Endothelial cell of umbilical vein (primary cell): Measurements from ENCODE around the gene FBXL12. TPM values are rescaled to one million over a fixed set of nuclear protein-coding genes. Genes with fewer than 3 reads are reported as not detected.

Experiments
- BruUV-seq: library from RNA; stranded (reverse); fragments of 400-500 nt; replicated peaks from 2 replicates; lab custom pipeline; 2021; lab: Mats Ljungman, UMichigan
- CTCF ChIA-PET: fragments of 300-600, 350-600 bp; sonication (Branson Sonifier 250); formaldehyde crosslinking; loops from one replicate; lab custom pipeline; 2021; ENCODE audit warnings: antibody characterized with exemption, inconsistent platforms; lab: Charles Lee
- POLR2A ChIA-PET: fragments of 300-600, 350-600 bp; sonication (Branson Sonifier 250); formaldehyde crosslinking; loops from one replicate; lab custom pipeline; 2021; ENCODE audit warnings: antibody characterized with exemption, inconsistent platforms; lab: Charles Lee
- DNase-seq: peaks from one replicate; pipeline ENCODE4 v3.0.0-alpha.2; 2011; ENCODE audit warnings: low read depth, low spot score
- FAIRE-seq: peaks from 2 replicates; lab custom pipeline; 2011; peaks lifted over from hg19 to GRCh38; lab: Jason Lieb, UNC
- H2AFZ ChIP-seq: 2 replicates; pipeline ENCODE4 v1.6.0; 2012; ENCODE audit warnings: low read depth, low read length, control low read depth, inconsistent platforms
- H3K27ac ChIP-seq: 2 replicates; pipeline ENCODE4 v1.5.1; 2011; ENCODE audit warnings: low read depth, mild to moderate bottlenecking, control low read depth, low read length, moderate library complexity; ENCODE audit not compliant: insufficient read depth
- H3K27me3 ChIP-seq, 2 experiments: 2 replicates each; pipeline versions ENCODE4 v1.6.0 to v1.6.1; 2011; ENCODE audit warnings: low read length in 2 of 2, mixed read lengths in 1 of 2; ENCODE audit not compliant: control insufficient read depth in 2 of 2, insufficient read depth in 2 of 2
- H3K36me3 ChIP-seq, 2 experiments: 2 replicates in 1 of 2; 3 replicates in 1 of 2; pipeline ENCODE4 v1.5.1; 2011; ENCODE audit warnings: low read length in 2 of 2, mild to moderate bottlenecking in 1 of 2, moderate library complexity in 1 of 2; ENCODE audit not compliant: control insufficient read depth in 2 of 2, insufficient read depth in 2 of 2; ENCODE audit errors: extremely low read depth in 1 of 2
- H3K4me1 ChIP-seq: 3 replicates; pipeline ENCODE4 v1.5.1; 2011; ENCODE audit warnings: mild to moderate bottlenecking, low read length; ENCODE audit not compliant: control insufficient read depth, insufficient read depth; ENCODE audit errors: extremely low read depth
- H3K4me2 ChIP-seq: 2 replicates; pipeline ENCODE4 v1.6.1; 2011; ENCODE audit warnings: low read length, control low read depth, mixed read lengths; ENCODE audit not compliant: insufficient read depth
- H3K4me3 ChIP-seq, 3 experiments: fragments of 200-600 bp in 1 of 3; sonication (generic), shearing (Covaris generic) in 1 of 3; replicated peaks in 1 of 3; 2 replicates each; pipeline ENCODE4 v1.5.1; 2011 to 2016; ENCODE audit warnings: control low read depth in 3 of 3, low read length in 3 of 3, mild to moderate bottlenecking in 2 of 3, inconsistent platforms in 1 of 3, low read depth in 1 of 3, moderate library complexity in 1 of 3; ENCODE audit not compliant: insufficient read depth in 1 of 3
- H3K79me2 ChIP-seq: 2 replicates; pipeline ENCODE4 v1.6.0; 2012; ENCODE audit warnings: low read length, inconsistent platforms; ENCODE audit not compliant: control insufficient read depth, insufficient read depth
- H3K9ac ChIP-seq: replicated peaks from 2 replicates; pipeline ENCODE3; 2011; ENCODE audit warnings: low read length, control low read depth; ENCODE audit not compliant: insufficient read depth; ENCODE audit errors: extremely low read depth
- H3K9me1 ChIP-seq: replicated peaks from 3 replicates; pipeline ENCODE4 v1.6.0; 2011; ENCODE audit warnings: mild to moderate bottlenecking, low read length; ENCODE audit not compliant: control insufficient read depth, insufficient read depth; ENCODE audit errors: extremely low read depth
- H3K9me3 ChIP-seq: replicated peaks from 2 replicates; pipeline ENCODE4 v1.5.1; 2012; ENCODE audit warnings: low read length, inconsistent platforms; ENCODE audit not compliant: control insufficient read depth, insufficient read depth
- H4K20me1 ChIP-seq: replicated peaks from 2 replicates; pipeline ENCODE3; 2011; ENCODE audit warnings: mild to moderate bottlenecking, low read length; ENCODE audit not compliant: control insufficient read depth, insufficient read depth; ENCODE audit errors: extremely low read depth
- CTCF ChIP-seq, 2 donors: IDR thresholded peaks; 1 replicate in 1 of 2; 2 replicates in 1 of 2; pipeline ENCODE4 v1.5.1; 2011; ENCODE audit warnings: low read length in 2 of 2, mild to moderate bottlenecking in 2 of 2, moderate library complexity in 2 of 2, control low read depth in 1 of 2, inconsistent platforms in 1 of 2, low read depth in 1 of 2; ENCODE audit not compliant: insufficient read depth in 1 of 2; ENCODE audit errors: extremely low read depth in 1 of 2
- EZH2 ChIP-seq: IDR thresholded peaks from 2 replicates; pipeline ENCODE4 v1.6.1; 2012; ENCODE audit warnings: borderline replicate concordance, low read depth, mild to moderate bottlenecking, moderate library complexity, low read length, inconsistent platforms; ENCODE audit not compliant: severe bottlenecking
- FOS ChIP-seq: IDR thresholded peaks from 2 replicates; pipeline ENCODE4 v1.6.1; 2011; ENCODE audit warnings: mild to moderate bottlenecking, low read length, moderate library complexity, borderline replicate concordance; ENCODE audit not compliant: insufficient read depth
- GATA2 ChIP-seq: IDR thresholded peaks from 2 replicates; pipeline ENCODE4 v1.7.0; 2011; ENCODE audit warnings: low read depth, mild to moderate bottlenecking, moderate library complexity, mixed read lengths, low read length; ENCODE audit not compliant: insufficient read length, insufficient read depth
- JUN ChIP-seq: IDR thresholded peaks from 2 replicates; pipeline ENCODE4 v1.6.1; 2011; ENCODE audit warnings: borderline replicate concordance, low read depth; ENCODE audit not compliant: insufficient read length, insufficient read depth
- MAX ChIP-seq: IDR thresholded peaks from 2 replicates; pipeline ENCODE4 v1.6.1; 2011; ENCODE audit not compliant: insufficient read depth, insufficient read length
- MYC ChIP-seq: IDR thresholded peaks from one replicate; pipeline ENCODE4 v1.6.1; 2011; ENCODE audit warnings: mild to moderate bottlenecking, low read depth, low read length
- POLR2A ChIP-seq: IDR thresholded peaks from 2 replicates; pipeline ENCODE4 v1.6.1; 2012; ENCODE audit warnings: low read depth, mild to moderate bottlenecking, control low read depth, low read length
- POLR2AphosphoS5 ChIP-seq: IDR thresholded peaks from 2 replicates; pipeline ENCODE4 v1.6.1; 2012; ENCODE audit warnings: low read depth, mild to moderate bottlenecking, control low read depth, low read length, moderate library complexity; ENCODE audit not compliant: insufficient read depth
- dilution Hi-C: fragments of 300-500 bp; cut with MboI; formaldehyde crosslinking; loops from one replicate; pipeline ENCODE4 v1.15.0; 2019; ENCODE audit warnings: low sequenced_read_pairs; ENCODE audit not compliant: extremely low pct_ligation_motif_present
- intact Hi-C: fragments of 100-400 bp; cut with micrococcal nuclease; formaldehyde crosslinking; loops from one replicate; pipeline ENCODE4 v1.10.0; 2022
- polyA plus RNA-seq, 4 experiments: library from polyadenylated mRNA; depleted of rRNA in 3 of 4; stranded (reverse) in 3 of 4; unstranded in 1 of 4; fragments of >200 nt; gene quantifications; 2 replicates each; pipeline versions ENCODE4 v1.2.1 to v1.2.3, GENCODE V29; 2011 to 2012; ENCODE audit warnings: missing spikeins in 1 of 4
- total RNA-seq: library from RNA; stranded (reverse); gene quantifications from 2 replicates; pipeline ENCODE4 v1.2.3, GENCODE V29; 2021

The FBXL12 gene
- total and polyA plus RNA-seq, 2 donors (not counting 3 experiments of a cell fraction or from before 2014, with no cell fraction given) = 26.9 to 33.3 TPM

GRCh38 chr19:9793071-9793591 is 25.7 kb downstream of the FBXL12 start:
- H3K4me1 ChIP-seq = no peaks in the 10 kb centered on the region
- H3K9me3 ChIP-seq = no peaks in the 10 kb centered on the region
- DNase-seq (no peak), FAIRE-seq (peak; percentile 53)
- peak overlapping the region; percentile 43 for H3K9ac ChIP-seq
- H3K27ac ChIP-seq = no peak overlapping the region
- H3K4me2 ChIP-seq = peak overlapping the region; percentile 57
- dilution Hi-C loops (loop anchor here (10.0 kb wide), 1 partner anchor 168 kb away; the partner anchor contains the start of gene ZNF561), intact Hi-C loops (loop anchor here (2.0 kb wide), 1 partner anchor 484 kb away; the partner anchor contains the start of gene ZNF699)
- H4K20me1 ChIP-seq = no peaks in the 10 kb centered on the region
- no peaks in the 10 kb centered on the region for H3K27me3 ChIP-seq
- BruUV-seq = TSS peak; percentile 54
- no peak for TF ChIP-seq GATA2
- TF ChIP-seq CTCF (IDR thresholded peaks at IDR 0.05; ENCODE audit: extremely low read depth in 1 of 2, insufficient read depth in 1 of 2, low read depth in 1 of 2, low read length in 2 of 2) = no peak
- TF ChIP-seq EZH2 = no peak
- no peak for TF ChIP-seq MYC
- TF ChIP-seq JUN = no peak
- no peak for TF ChIP-seq POLR2AphosphoS5
- TF ChIP-seq POLR2A = no peak
- no peak for TF ChIP-seq FOS
- no peak for TF ChIP-seq MAX
- ChIA-PET POLR2A (no interaction called here), CTCF (interaction anchor here (0.7 to 1.3 kb wide), 4 partner anchors 10 to 588 kb away, joined by 3 to 5 read pairs (median 4); no protein-coding TSS in a partner anchor)
- H2AFZ ChIP-seq = peak overlapping the region; percentile 99
- H3K4me3 ChIP-seq = peak overlapping the region; percentile 45 to 89 (median 72)
- no peaks in the 10 kb centered on the region for H3K79me2 ChIP-seq
- H3K36me3 ChIP-seq = no peaks in the 10 kb centered on the region
- H3K9me1 ChIP-seq = no peaks in the 10 kb centered on the region
